ENCODE results near the gene ALAS1. TPM values are rescaled to one million over a fixed set of nuclear protein-coding genes. Genes with fewer than 3 reads are reported as not detected.

ALAS1 gene
- total and polyA plus RNA-seq, 2 donors (not counting 3 experiments of a cell fraction or from before 2014, with no cell fraction given) = 45.1 to 72.1 TPM

GRCh38 chr3:52249683-52250082, 51.7 kb downstream of the ALAS1 start:
- FAIRE-seq = no peak
- Histone ChIP-seq H3K9ac (replicated peaks; ENCODE audit: extremely low read depth, insufficient read depth, low read length) (no peak overlapping the region), H3K4me3 (replicated peaks in 1 of 3; ENCODE audit: insufficient read depth in 1 of 3, low read depth in 1 of 3, low read length in 3 of 3) (no peak overlapping the region), H3K36me3 (ENCODE audit: control insufficient read depth in 2 of 2, extremely low read depth in 1 of 2, insufficient read depth in 2 of 2, low read length in 2 of 2) (peaks cover 0 to 22% of the 10 kb centered on the region in 2 experiments), H3K4me1 (ENCODE audit: control insufficient read depth, extremely low read depth, insufficient read depth, low read length) (peaks cover 18% of the 10 kb centered on the region), H3K27me3 (ENCODE audit: control insufficient read depth in 2 of 2, insufficient read depth in 2 of 2, low read length in 2 of 2) (no peaks in the 10 kb centered on the region), H3K4me2 (ENCODE audit: insufficient read depth, low read length) (no peak overlapping the region), H3K79me2 (ENCODE audit: control insufficient read depth, insufficient read depth, low read length) (no peaks in the 10 kb centered on the region), H3K9me3 (replicated peaks; ENCODE audit: control insufficient read depth, insufficient read depth, low read length) (no peaks in the 10 kb centered on the region), H2AFZ (ENCODE audit: low read depth, low read length) (no peak overlapping the region), H3K27ac (ENCODE audit: insufficient read depth, low read depth, low read length) (no peak overlapping the region), H3K9me1 (replicated peaks; ENCODE audit: control insufficient read depth, extremely low read depth, insufficient read depth, low read length) (no peaks in the 10 kb centered on the region), H4K20me1 (replicated peaks; ENCODE audit: control insufficient read depth, extremely low read depth, insufficient read depth, low read length) (no peaks in the 10 kb centered on the region)
- DNase-seq (ENCODE audit: low read depth, low spot score) = no peak
- ChIA-PET CTCF (interaction anchor here (1.2 to 2.4 kb wide), 6 partner anchors 11 to 30 kb away, joined by 3 to 12 read pairs (median 7); partner anchors contain the start of gene TWF2), POLR2A (no interaction called here)
- dilution Hi-C loops (cut with MboI; ENCODE audit: extremely low pct_ligation_motif_present, low sequenced_read_pairs) = no loop called here
- no TSS peak for BruUV-seq (replicated peaks)
- no peak for TF ChIP-seq GATA2 (IDR thresholded peaks at IDR 0.05; ENCODE audit: insufficient read depth, insufficient read length, low read depth, low read length)
- no peak for TF ChIP-seq CTCF (IDR thresholded peaks at IDR 0.05; ENCODE audit: extremely low read depth in 1 of 2, insufficient read depth in 1 of 2, low read depth in 1 of 2, low read length in 2 of 2)
- TF ChIP-seq JUN (IDR thresholded peaks at IDR 0.05; ENCODE audit: borderline replicate concordance, insufficient read depth, insufficient read length, low read depth) = no peak
- TF ChIP-seq FOS (IDR thresholded peaks at IDR 0.05; ENCODE audit: borderline replicate concordance, insufficient read depth, low read length) = no peak
- TF ChIP-seq POLR2A (IDR thresholded peaks at IDR 0.05; ENCODE audit: low read depth, low read length) = no peak
- intact Hi-C loops (cut with micrococcal nuclease) = no loop called here

GRCh38 chr3:52250122-52250521, 52.2 kb downstream of the ALAS1 start:
- Histone ChIP-seq H3K9me3 (replicated peaks; ENCODE audit: control insufficient read depth, insufficient read depth, low read length) (no peaks in the 10 kb centered on the region), H3K4me3 (replicated peaks in 1 of 3; ENCODE audit: insufficient read depth in 1 of 3, low read depth in 1 of 3, low read length in 3 of 3) (no peak overlapping the region), H3K4me1 (ENCODE audit: control insufficient read depth, extremely low read depth, insufficient read depth, low read length) (peaks cover 13% of the 10 kb centered on the region), H3K9ac (replicated peaks; ENCODE audit: extremely low read depth, insufficient read depth, low read length) (no peak overlapping the region), H3K27ac (ENCODE audit: insufficient read depth, low read depth, low read length) (no peak overlapping the region), H3K4me2 (ENCODE audit: insufficient read depth, low read length) (no peak overlapping the region), H3K27me3 (ENCODE audit: control insufficient read depth in 2 of 2, insufficient read depth in 2 of 2, low read length in 2 of 2) (no peaks in the 10 kb centered on the region), H3K36me3 (ENCODE audit: control insufficient read depth in 2 of 2, extremely low read depth in 1 of 2, insufficient read depth in 2 of 2, low read length in 2 of 2) (peaks cover 0 to 22% of the 10 kb centered on the region in 2 experiments), H3K79me2 (ENCODE audit: control insufficient read depth, insufficient read depth, low read length) (no peaks in the 10 kb centered on the region), H4K20me1 (replicated peaks; ENCODE audit: control insufficient read depth, extremely low read depth, insufficient read depth, low read length) (no peaks in the 10 kb centered on the region), H3K9me1 (replicated peaks; ENCODE audit: control insufficient read depth, extremely low read depth, insufficient read depth, low read length) (no peaks in the 10 kb centered on the region), H2AFZ (ENCODE audit: low read depth, low read length) (no peak overlapping the region)
- intact Hi-C loops (cut with micrococcal nuclease) = no loop called here
- dilution Hi-C loops (cut with MboI; ENCODE audit: extremely low pct_ligation_motif_present, low sequenced_read_pairs) = no loop called here
- FAIRE-seq = no peak
- no TSS peak for BruUV-seq (replicated peaks)
- CTCF ChIA-PET = interaction anchor here (1.2 to 2.4 kb wide), 3 partner anchors 11 to 30 kb away, joined by 3 to 12 read pairs (median 10); partner anchors contain the start of gene TWF2
- TF ChIP-seq EZH2 (IDR thresholded peaks at IDR 0.05; ENCODE audit: borderline replicate concordance, low read depth, low read length, severe bottlenecking) = no peak
- TF ChIP-seq JUN (IDR thresholded peaks at IDR 0.05; ENCODE audit: borderline replicate concordance, insufficient read depth, insufficient read length, low read depth) = no peak
- no peak for TF ChIP-seq GATA2 (IDR thresholded peaks at IDR 0.05; ENCODE audit: insufficient read depth, insufficient read length, low read depth, low read length)
- no peak for TF ChIP-seq POLR2AphosphoS5 (IDR thresholded peaks at IDR 0.05; ENCODE audit: insufficient read depth, low read depth, low read length)
- no peak for TF ChIP-seq MAX (IDR thresholded peaks at IDR 0.05; ENCODE audit: insufficient read depth, insufficient read length)
- TF ChIP-seq FOS (IDR thresholded peaks at IDR 0.05; ENCODE audit: borderline replicate concordance, insufficient read depth, low read length) = no peak
- no peak for TF ChIP-seq MYC (IDR thresholded peaks at IDR 0.05; ENCODE audit: low read depth, low read length)
- no peak for TF ChIP-seq CTCF (IDR thresholded peaks at IDR 0.05; ENCODE audit: extremely low read depth in 1 of 2, insufficient read depth in 1 of 2, low read depth in 1 of 2, low read length in 2 of 2)
- no peak for TF ChIP-seq POLR2A (IDR thresholded peaks at IDR 0.05; ENCODE audit: low read depth, low read length)
- POLR2A ChIA-PET = no interaction called here
- no peak for DNase-seq (ENCODE audit: low read depth, low spot score)
